SU-DHL-6 (cell line): ENCODE data around the gene DOK6.

ENCODE experiments used
- EZH2phosphoT487 ChIP-seq: fragments of 200-600 bp; sonication (generic), shearing (Covaris generic); conservative IDR thresholded peaks from 2 replicates; pipeline ENCODE4 v1.6.1; 2018; ENCODE audit warnings: mild to moderate bottlenecking, antibody characterized with exemption, low read length, moderate library complexity, mixed read lengths
- TF ChIP-seq, protein P1 (sequence below): fragments of 200-600 bp; sonication (generic); IDR thresholded peaks from one replicate; pipeline ENCODE4 v1.5.1; 2017; ENCODE audit warnings: antibody characterized with exemption, mild to moderate bottlenecking, low read length, moderate library complexity; ENCODE audit not compliant: insufficient read depth, poor library complexity, severe bottlenecking

DNA sequence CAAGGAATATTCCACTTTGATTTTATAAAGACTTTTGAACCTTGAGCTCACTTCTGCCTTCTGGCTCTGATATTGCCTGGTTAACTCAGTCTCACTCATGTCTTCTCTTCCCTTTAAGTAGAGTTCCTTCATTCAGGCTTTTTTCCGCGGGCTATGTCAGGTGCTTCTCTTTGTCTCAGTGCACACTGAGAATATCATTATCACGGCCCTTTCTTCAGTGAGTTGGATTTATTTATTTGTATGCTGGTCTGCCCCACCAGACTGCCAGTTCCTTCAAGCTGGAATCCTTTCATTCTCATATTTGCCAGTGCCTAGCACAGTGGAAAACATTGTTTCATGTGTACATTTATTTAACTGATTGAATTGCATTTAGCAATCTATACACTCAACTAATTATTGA lies 136.5 kb downstream of the DOK6 start:
- TF ChIP-seq, protein P1, sequence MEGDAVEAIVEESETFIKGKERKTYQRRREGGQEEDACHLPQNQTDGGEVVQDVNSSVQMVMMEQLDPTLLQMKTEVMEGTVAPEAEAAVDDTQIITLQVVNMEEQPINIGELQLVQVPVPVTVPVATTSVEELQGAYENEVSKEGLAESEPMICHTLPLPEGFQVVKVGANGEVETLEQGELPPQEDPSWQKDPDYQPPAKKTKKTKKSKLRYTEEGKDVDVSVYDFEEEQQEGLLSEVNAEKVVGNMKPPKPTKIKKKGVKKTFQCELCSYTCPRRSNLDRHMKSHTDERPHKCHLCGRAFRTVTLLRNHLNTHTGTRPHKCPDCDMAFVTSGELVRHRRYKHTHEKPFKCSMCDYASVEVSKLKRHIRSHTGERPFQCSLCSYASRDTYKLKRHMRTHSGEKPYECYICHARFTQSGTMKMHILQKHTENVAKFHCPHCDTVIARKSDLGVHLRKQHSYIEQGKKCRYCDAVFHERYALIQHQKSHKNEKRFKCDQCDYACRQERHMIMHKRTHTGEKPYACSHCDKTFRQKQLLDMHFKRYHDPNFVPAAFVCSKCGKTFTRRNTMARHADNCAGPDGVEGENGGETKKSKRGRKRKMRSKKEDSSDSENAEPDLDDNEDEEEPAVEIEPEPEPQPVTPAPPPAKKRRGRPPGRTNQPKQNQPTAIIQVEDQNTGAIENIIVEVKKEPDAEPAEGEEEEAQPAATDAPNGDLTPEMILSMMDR, result no peak
- TF ChIP-seq EZH2phosphoT487, result no peak
